Measurements from ENCODE around the gene COQ5. TPM values are rescaled to one million over a fixed set of nuclear protein-coding genes. Genes with fewer than 3 reads are reported as not detected.

COQ5 gene
- total RNA-seq, 4 donors from 2014 or later: 14.9 to 18.7 (median 18.0) TPM

- no peaks in the 10 kb centered on the region for H3K27me3 ChIP-seq
- TF ChIP-seq POLR2AphosphoS5 (IDR thresholded peaks at IDR 0.05) (no peak), POLR2A (IDR thresholded peaks at IDR 0.05) (no peak), CTCF (IDR thresholded peaks at IDR 0.05) (no peak), EP300 (IDR thresholded peaks at IDR 0.05) (no peak)
- H3K4me1 ChIP-seq: peaks cover 45% of the 10 kb centered on the region
- peak overlapping the region; percentile 96 for H3K27ac ChIP-seq
- peaks cover 26% of the 10 kb centered on the region for H3K36me3 ChIP-seq
- WGBS: 2% methylated on average over 19 of the region's 23 CpGs
- H3K4me3 ChIP-seq: peak overlapping the region; percentile 70
- DNase-seq (ENCODE audit: low spot score in 2 of 2): peak in 1 of 2 donors; percentile 66
- H3K9me3 ChIP-seq: no peaks in the 10 kb centered on the region
Observed at GRCh38 chr12:120468325-120468820, 60.6 kb downstream of the COQ5 start.

DNA sequence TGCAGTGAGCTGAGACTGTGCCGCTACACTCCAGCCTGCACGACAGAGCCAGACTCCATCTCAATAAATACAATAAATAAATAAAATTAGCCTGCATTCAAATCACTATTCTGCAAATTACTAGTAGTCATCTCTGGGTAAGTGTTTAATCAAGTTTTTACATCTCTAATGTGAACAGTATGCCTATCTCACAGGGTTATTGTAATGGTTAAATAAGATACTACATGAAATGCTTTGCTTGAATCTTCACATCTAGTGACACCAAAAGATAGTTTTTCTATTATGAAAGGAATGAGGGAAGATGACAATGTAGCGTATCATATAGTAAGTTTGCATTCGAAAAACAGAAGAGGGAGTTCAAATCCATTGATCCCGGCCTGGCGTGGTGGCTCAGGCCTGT is 61.5 kb downstream of the COQ5 start:
- peaks cover 43% of the 10 kb centered on the region for H3K4me1 ChIP-seq
- peaks cover 36% of the 10 kb centered on the region for H3K36me3 ChIP-seq
- no peak for TF ChIP-seq POLR2AphosphoS5 (IDR thresholded peaks at IDR 0.05)
- no peak for TF ChIP-seq EP300 (IDR thresholded peaks at IDR 0.05)
- no peak for TF ChIP-seq CTCF (IDR thresholded peaks at IDR 0.05)
- no peak for TF ChIP-seq POLR2A (IDR thresholded peaks at IDR 0.05)

GRCh38 chr12:120466560-120467315 is 62.2 kb downstream of the COQ5 start:
- Histone ChIP-seq H3K27me3 (no peaks in the 10 kb centered on the region), H3K36me3 (peaks cover 43% of the 10 kb centered on the region), H3K27ac (no peak overlapping the region), H3K9me3 (no peaks in the 10 kb centered on the region), H3K4me1 (peaks cover 40% of the 10 kb centered on the region), H3K4me3 (no peak overlapping the region)
- TF ChIP-seq POLR2AphosphoS5 (IDR thresholded peaks at IDR 0.05): no peak
- peak in 1 of 2 donors; percentile 36 for TF ChIP-seq CTCF (IDR thresholded peaks at IDR 0.05)
- DNase-seq (ENCODE audit: low spot score in 2 of 2): no peak
- 59% methylated on average over 8 of the region's 8 CpGs for WGBS

More for the DNA sequence above, 61.5 kb downstream of the COQ5 start:
- no peak overlapping the region for H3K27ac ChIP-seq
- H3K4me3 ChIP-seq: no peak overlapping the region
- H3K9me3 ChIP-seq: no peaks in the 10 kb centered on the region
- 86% methylated on average over 6 of the region's 6 CpGs for WGBS
- no peak for DNase-seq (ENCODE audit: low spot score in 2 of 2)
- H3K27me3 ChIP-seq: no peaks in the 10 kb centered on the region

DNA sequence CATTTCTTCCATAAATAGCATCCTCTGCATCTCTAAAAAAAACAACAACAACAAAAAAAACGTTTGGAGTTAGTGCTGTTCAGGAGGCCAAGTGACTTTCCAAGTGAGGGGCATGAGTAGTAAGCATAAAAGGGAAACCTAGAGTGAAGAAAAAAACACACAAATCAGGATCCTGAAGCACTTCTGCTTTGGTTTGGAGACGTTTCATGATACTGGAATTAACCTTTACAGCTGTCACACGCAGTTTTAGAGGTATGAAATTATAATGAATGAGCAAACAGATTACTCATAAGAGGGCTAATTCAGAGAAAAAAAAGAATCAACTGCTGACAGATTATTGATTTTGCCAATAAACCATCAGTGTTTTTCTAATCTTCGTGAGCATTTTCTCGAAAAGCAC is 63.2 kb downstream of the COQ5 start:
- no peaks in the 10 kb centered on the region for H3K27me3 ChIP-seq
- H3K4me3 ChIP-seq: no peak overlapping the region
- DNase-seq (ENCODE audit: low spot score in 2 of 2): no peak
- H3K9me3 ChIP-seq: no peaks in the 10 kb centered on the region
- TF ChIP-seq POLR2AphosphoS5 (IDR thresholded peaks at IDR 0.05): no peak
- no peak for TF ChIP-seq EP300 (IDR thresholded peaks at IDR 0.05)
- TF ChIP-seq POLR2A (IDR thresholded peaks at IDR 0.05): no peak
- TF ChIP-seq CTCF (IDR thresholded peaks at IDR 0.05): no peak
- H3K27ac ChIP-seq: no peak overlapping the region
- peaks cover 36% of the 10 kb centered on the region for H3K4me1 ChIP-seq
- WGBS: 44% methylated on average over 5 of the region's 5 CpGs
- peaks cover 50% of the 10 kb centered on the region for H3K36me3 ChIP-seq

DNA sequence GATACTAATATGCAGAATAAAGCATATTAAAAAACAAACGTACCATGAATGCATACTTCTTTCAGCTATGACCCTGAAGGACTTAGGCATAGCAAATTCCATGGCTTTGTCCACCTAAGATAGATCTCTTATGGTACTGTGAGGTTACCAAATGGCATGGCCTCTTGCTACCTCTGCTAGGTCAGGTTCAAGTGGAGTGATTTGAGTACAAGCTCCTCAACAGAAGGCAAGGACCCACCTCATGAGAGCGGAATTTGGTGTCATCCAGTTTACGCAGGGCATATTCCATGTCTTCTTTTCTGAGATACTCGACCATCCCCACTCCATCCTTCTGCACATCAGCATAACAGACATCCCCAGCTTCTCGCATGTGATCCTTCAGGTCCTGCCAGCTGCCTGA is 65.2 kb downstream of the COQ5 start:
- no peaks in the 10 kb centered on the region for H3K9me3 ChIP-seq
- peaks cover 25% of the 10 kb centered on the region for H3K4me1 ChIP-seq
- no peak overlapping the region for H3K27ac ChIP-seq
- H3K36me3 ChIP-seq: peaks cover 69% of the 10 kb centered on the region
- DNase-seq (ENCODE audit: low spot score in 2 of 2): peak in 1 of 2 donors; percentile 28
- H3K27me3 ChIP-seq: no peaks in the 10 kb centered on the region
- no peak for TF ChIP-seq POLR2A (IDR thresholded peaks at IDR 0.05)
- TF ChIP-seq CTCF (IDR thresholded peaks at IDR 0.05): no peak
- TF ChIP-seq EP300 (IDR thresholded peaks at IDR 0.05): no peak
- TF ChIP-seq POLR2AphosphoS5 (IDR thresholded peaks at IDR 0.05): no peak
- H3K4me3 ChIP-seq: no peak overlapping the region
- WGBS: 84% methylated on average over 5 of the region's 5 CpGs

Data from suprapubic skin (tissue), 4 donors.